ENCODE results near the gene ETV1.

DNA sequence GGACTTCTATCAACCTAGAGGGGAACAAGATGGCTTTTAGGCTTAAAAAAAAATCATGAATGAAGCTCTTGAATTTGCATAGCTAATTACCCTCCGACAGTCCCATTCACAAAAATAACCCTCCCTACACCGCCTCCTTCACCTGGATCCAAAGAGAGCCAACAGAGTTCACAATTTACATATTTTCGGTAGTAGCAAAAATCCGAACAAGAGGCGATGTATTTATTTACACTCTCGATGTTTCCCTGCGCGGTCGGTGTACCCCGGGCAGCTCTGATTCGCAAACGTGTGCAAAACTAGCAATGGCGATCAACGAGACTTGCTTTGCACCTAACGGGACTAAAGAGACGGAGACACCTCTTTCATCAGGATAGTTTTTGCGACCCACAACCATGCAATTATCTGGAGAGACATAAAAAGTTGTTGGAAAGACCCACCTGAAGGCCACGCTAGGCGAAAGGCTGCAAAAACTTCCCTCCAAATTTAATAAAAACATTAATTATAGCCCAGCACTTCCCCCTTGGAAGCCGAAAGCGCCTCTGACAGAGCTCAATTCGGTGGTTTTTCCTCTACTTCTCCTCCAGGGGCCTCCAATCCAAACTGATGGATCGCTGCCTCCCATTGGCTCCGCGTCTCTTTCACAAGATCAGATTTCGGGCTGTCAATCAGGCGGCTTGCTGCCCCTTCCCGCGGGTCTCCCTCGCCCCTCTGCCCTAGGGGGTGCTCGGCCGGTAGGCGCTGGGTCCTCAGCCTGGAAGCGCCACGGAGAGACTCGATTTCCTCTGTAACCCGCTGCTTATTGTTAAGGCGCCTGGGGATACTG, at the start of gene ETV1:
- no peak for TF ChIP-seq POLR2AphosphoS5 (IDR thresholded peaks at IDR 0.05)
- TF ChIP-seq POLR2A (IDR thresholded peaks at IDR 0.05) = no peak
- TF ChIP-seq, protein P1, sequence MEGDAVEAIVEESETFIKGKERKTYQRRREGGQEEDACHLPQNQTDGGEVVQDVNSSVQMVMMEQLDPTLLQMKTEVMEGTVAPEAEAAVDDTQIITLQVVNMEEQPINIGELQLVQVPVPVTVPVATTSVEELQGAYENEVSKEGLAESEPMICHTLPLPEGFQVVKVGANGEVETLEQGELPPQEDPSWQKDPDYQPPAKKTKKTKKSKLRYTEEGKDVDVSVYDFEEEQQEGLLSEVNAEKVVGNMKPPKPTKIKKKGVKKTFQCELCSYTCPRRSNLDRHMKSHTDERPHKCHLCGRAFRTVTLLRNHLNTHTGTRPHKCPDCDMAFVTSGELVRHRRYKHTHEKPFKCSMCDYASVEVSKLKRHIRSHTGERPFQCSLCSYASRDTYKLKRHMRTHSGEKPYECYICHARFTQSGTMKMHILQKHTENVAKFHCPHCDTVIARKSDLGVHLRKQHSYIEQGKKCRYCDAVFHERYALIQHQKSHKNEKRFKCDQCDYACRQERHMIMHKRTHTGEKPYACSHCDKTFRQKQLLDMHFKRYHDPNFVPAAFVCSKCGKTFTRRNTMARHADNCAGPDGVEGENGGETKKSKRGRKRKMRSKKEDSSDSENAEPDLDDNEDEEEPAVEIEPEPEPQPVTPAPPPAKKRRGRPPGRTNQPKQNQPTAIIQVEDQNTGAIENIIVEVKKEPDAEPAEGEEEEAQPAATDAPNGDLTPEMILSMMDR (IDR thresholded peaks at IDR 0.05) = peak in 3 of 5 experiments; percentile 11 to 26 (median 20)
